Duodenal mucosa (tissue), 2 donors: ENCODE measurements around the gene DAP.

ENCODE experiments used
- H3K27ac ChIP-seq: one replicate; pipeline ENCODE4 v1.7.0; 2013; ENCODE audit warnings: low read depth, low read length
- H3K27me3 ChIP-seq, 2 donors: one replicate each; pipeline ENCODE4 v1.7.0; 2013; ENCODE audit warnings: low read length in 2 of 2, control low read depth in 1 of 2; ENCODE audit not compliant: insufficient read depth in 2 of 2, control insufficient read depth in 1 of 2
- H3K36me3 ChIP-seq, 2 donors: one replicate each; pipeline ENCODE4 v1.7.0; 2013; ENCODE audit warnings: low read length in 2 of 2, control low read depth in 1 of 2; ENCODE audit not compliant: insufficient read depth in 2 of 2, control insufficient read depth in 1 of 2
- H3K4me1 ChIP-seq, 2 donors: one replicate each; pipeline ENCODE4 v1.7.0; 2013; ENCODE audit warnings: low read length in 2 of 2, control low read depth in 1 of 2; ENCODE audit not compliant: insufficient read depth in 2 of 2, control insufficient read depth in 1 of 2
- H3K4me3 ChIP-seq, 2 donors: one replicate each; pipeline ENCODE4 v1.7.0; 2013; ENCODE audit warnings: low read length in 2 of 2, low read depth in 1 of 2
- H3K9ac ChIP-seq, 2 donors: one replicate each; pipeline ENCODE4 v1.7.0; 2013; ENCODE audit warnings: low read length in 2 of 2, low read depth in 1 of 2
- H3K9me3 ChIP-seq, 2 donors: one replicate each; pipeline ENCODE4 v1.7.0; 2013; ENCODE audit warnings: low read length in 2 of 2, control low read depth in 1 of 2; ENCODE audit not compliant: control insufficient read depth in 1 of 2

DAP gene

DNA sequence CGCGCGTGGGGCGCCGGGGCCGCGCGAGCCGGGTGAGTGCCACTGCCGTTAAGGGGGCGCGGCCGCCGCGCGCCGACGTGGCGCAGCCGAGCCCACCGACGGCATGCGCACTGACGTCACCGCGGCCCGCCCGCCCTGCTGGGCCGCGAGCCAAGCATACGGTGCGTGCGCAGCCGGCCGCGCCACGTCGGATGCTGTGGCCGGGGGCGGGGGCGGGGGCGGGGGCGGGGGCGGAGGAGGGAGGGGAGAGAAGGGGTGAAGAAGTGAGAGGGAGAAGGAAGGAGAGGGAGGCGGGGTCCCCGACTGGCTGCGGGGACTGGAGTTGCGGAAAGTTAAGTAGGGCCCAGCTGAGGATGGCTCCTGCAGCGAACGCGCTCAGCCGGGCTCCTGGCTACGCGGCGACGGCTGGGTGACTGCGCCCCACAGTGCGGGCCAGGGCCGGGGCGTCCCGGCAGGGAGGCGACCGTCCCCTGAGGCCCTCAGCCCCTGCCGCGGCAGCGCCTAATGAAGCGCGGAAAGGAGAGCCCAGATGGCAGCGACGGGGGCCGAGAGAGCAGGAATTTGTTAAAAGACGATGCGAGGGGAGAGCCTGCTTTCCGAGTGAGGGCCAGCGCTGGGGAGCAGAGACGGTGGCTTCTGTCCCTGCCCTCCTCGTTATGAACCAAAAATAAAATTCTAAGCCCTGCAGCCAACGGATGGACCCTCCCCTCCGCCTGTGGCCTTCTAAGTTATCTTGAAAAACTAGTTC, at the start of gene DAP:
Gene DAP, minus strand, starts transcription at position 50 of the 748 bp plus-strand sequence. CDS start 166 bp downstream, outside the sequence.
- H3K27me3 ChIP-seq: no peaks in the 10 kb centered on the region
- H3K4me3 ChIP-seq: peak within 1 kb of the TSS; percentile 78 to 82
- peak within 1 kb of the TSS; percentile 94 for H3K27ac ChIP-seq
- no peaks in the 10 kb centered on the region for H3K9me3 ChIP-seq
- H3K36me3 ChIP-seq: peaks cover 0 to 8% of the 10 kb centered on the region in 2 donors
- peak within 1 kb of the TSS; percentile 87 to 88 for H3K9ac ChIP-seq
- peaks cover 28 to 42% of the 10 kb centered on the region in 2 donors for H3K4me1 ChIP-seq

DNA sequence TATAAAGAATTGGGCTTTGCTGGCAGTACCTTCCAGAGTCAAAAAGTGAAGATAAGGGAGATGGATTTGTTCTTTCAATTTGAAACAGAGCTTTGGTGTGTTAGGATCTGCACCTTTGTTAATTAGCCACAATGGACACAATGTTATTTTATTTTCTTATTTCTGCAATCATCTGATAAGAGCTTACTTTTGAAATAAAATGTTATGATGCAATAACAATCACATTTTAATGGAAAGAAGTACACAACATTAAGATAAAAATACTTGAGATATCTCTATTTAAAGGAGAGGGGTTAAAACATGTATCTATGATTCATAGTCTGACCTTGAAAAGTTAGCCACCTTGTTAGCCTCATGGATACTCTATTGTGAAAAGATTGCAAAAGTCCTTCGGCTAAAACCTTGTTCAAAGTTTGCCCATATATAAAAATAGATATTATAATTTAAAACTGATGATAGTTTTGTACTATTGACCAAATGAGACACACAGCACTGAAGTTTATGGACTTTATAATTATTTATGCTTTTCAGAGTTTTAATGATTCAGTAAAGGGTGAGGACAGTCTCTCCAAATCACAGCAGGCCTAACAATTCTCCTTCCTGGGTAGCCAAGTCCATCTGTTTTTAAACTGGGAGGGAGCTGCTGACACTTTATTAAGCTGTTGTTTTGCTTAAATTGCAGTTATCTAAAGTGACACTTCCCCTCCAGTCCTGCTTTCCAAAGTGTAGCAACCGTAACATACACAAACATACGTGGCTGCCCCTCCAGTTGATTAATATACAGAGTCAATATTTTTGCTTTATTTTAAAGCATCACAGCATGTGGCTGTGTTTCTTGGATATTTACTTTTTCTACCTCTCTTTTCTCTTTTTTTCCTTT, 47.6 kb upstream of the DAP start:
- H3K27me3 ChIP-seq: no peaks in the 10 kb centered on the region
- H3K4me3 ChIP-seq: no peak overlapping the region
- H3K27ac ChIP-seq: no peak overlapping the region
- H3K36me3 ChIP-seq: no peaks in the 10 kb centered on the region
- no peaks in the 10 kb centered on the region for H3K9me3 ChIP-seq
- H3K4me1 ChIP-seq: no peaks in the 10 kb centered on the region
- H3K9ac ChIP-seq: no peak overlapping the region

GRCh38 chr5:10801931-10802666, 41.1 kb upstream of the DAP start:
- no peak overlapping the region for H3K27ac ChIP-seq

GRCh38 chr5:10800852-10801251, 39.8 kb upstream of the DAP start:
- no peak overlapping the region for H3K27ac ChIP-seq
- H3K9ac ChIP-seq: no peak overlapping the region
- H3K9me3 ChIP-seq: no peaks in the 10 kb centered on the region
- H3K36me3 ChIP-seq: no peaks in the 10 kb centered on the region
- H3K27me3 ChIP-seq: no peaks in the 10 kb centered on the region
- no peaks in the 10 kb centered on the region for H3K4me1 ChIP-seq
- H3K4me3 ChIP-seq: no peak overlapping the region

More at GRCh38 chr5:10801931-10802666, 41.1 kb upstream of the DAP start:
- H3K4me3 ChIP-seq: no peak overlapping the region
- no peaks in the 10 kb centered on the region for H3K27me3 ChIP-seq
- H3K9me3 ChIP-seq: no peaks in the 10 kb centered on the region
- no peaks in the 10 kb centered on the region for H3K36me3 ChIP-seq
- no peak overlapping the region for H3K9ac ChIP-seq
- H3K4me1 ChIP-seq: no peaks in the 10 kb centered on the region

GRCh38 chr5:10797261-10797660, 36.2 kb upstream of the DAP start:
- Histone ChIP-seq H3K9me3 (no peaks in the 10 kb centered on the region), H3K4me1 (no peaks in the 10 kb centered on the region), H3K9ac (no peak overlapping the region), H3K27me3 (no peaks in the 10 kb centered on the region), H3K27ac (no peak overlapping the region), H3K4me3 (no peak overlapping the region), H3K36me3 (no peaks in the 10 kb centered on the region)

DNA sequence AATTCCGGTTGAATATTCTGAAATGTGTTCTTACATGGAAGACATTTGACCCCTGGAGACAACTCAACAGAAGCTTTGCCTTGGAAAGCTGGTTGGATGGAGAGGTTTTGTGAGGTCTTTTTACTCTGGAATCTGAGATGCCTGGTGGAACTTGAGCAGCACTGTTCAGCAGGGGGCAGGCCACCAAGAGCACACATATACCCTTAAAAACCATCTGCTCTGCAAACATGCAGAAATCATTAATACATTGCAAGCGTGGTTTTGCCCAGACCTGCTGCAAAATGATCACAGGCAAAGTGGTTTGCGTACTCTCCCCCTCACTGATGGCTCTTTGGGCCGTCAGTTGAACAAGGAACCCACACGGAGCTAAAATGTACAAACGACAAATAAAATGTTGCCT, 32.8 kb upstream of the DAP start:
- Histone ChIP-seq H3K9ac (no peak overlapping the region), H3K4me1 (no peaks in the 10 kb centered on the region), H3K27ac (no peak overlapping the region), H3K4me3 (no peak overlapping the region), H3K27me3 (no peaks in the 10 kb centered on the region), H3K36me3 (no peaks in the 10 kb centered on the region), H3K9me3 (no peaks in the 10 kb centered on the region)

- no peaks in the 10 kb centered on the region for H3K36me3 ChIP-seq
- no peaks in the 10 kb centered on the region for H3K4me1 ChIP-seq
- H3K9ac ChIP-seq: no peak overlapping the region
- H3K27me3 ChIP-seq: no peaks in the 10 kb centered on the region
- no peak overlapping the region for H3K27ac ChIP-seq
- H3K9me3 ChIP-seq: no peaks in the 10 kb centered on the region
- H3K4me3 ChIP-seq: no peak overlapping the region
Measured at GRCh38 chr5:10792336-10792735, 31.3 kb upstream of the DAP start.

GRCh38 chr5:10789726-10790125, 28.7 kb upstream of the DAP start:
- Histone ChIP-seq H3K27me3 (no peaks in the 10 kb centered on the region), H3K27ac (no peak overlapping the region), H3K9me3 (no peaks in the 10 kb centered on the region), H3K9ac (no peak overlapping the region), H3K4me3 (no peak overlapping the region), H3K4me1 (no peaks in the 10 kb centered on the region), H3K36me3 (no peaks in the 10 kb centered on the region)

DNA sequence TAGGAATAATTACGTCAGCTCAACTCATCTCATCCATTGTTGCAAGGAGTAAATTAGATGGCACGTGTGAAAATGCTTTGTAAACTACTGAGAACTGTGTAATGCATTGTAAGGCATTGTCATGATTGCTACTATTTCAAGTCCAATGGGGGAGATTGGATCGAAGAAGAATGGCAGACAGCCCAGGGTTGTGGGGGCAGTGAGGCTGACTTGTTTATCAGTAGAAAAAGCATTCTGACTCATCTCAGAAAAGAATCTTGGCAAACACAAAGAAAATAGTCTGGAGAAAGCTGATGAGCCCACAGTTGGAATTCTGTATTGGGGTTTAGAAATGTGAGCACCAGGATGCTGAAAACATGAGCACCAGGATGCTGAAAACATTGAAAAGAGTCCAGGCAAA, 28.0 kb upstream of the DAP start:
- no peak overlapping the region for H3K27ac ChIP-seq
- H3K27me3 ChIP-seq: no peaks in the 10 kb centered on the region
- no peak overlapping the region for H3K9ac ChIP-seq
- H3K9me3 ChIP-seq: no peaks in the 10 kb centered on the region
- H3K36me3 ChIP-seq: no peaks in the 10 kb centered on the region
- no peaks in the 10 kb centered on the region for H3K4me1 ChIP-seq
- no peak overlapping the region for H3K4me3 ChIP-seq

DNA sequence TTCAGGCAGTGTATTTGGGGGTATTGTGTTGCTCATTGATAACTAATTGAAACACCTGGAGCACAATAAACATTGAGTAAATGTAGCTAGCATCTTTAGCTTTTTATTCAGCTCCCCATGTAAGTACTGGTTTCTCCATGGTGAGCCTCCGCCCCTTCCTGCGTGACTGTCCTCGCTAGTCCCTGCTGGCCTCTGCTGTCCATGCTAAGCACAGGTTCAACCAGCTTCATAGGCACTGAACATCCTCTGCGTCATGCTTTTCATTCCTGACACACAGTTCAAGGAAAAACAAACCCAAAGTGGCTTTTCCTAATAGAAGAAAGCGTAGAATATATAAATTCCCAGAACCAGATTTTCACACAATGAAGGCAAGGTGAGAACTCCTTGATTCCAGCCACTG, 27.3 kb upstream of the DAP start:
- no peaks in the 10 kb centered on the region for H3K4me1 ChIP-seq
- H3K9ac ChIP-seq: no peak overlapping the region
- H3K27me3 ChIP-seq: no peaks in the 10 kb centered on the region
- no peaks in the 10 kb centered on the region for H3K36me3 ChIP-seq
- H3K27ac ChIP-seq: no peak overlapping the region
- no peaks in the 10 kb centered on the region for H3K9me3 ChIP-seq
- H3K4me3 ChIP-seq: no peak overlapping the region
